ENCODE measurements around the gene TYK2.
"Not testable (repeated sequence)": the region's sequence is repeated elsewhere in the genome, so short reads cannot be mapped to it uniquely, and the experiment has no call there.

TYK2 gene

GRCh38 chr19:10368101-10368803 is 12.1 kb downstream of the TYK2 start:
- DNase-seq: no peak

GRCh38 chr19:10366950-10367512 is 13.3 kb downstream of the TYK2 start:
- not testable (repeated sequence) for DNase-seq

- DNase-seq: no peak
Measured at GRCh38 chr19:10365518-10365917, 14.9 kb downstream of the TYK2 start.

- DNase-seq: peak in 1 of 2 donors; percentile 24
Measured at GRCh38 chr19:10364644-10365043, 15.7 kb downstream of the TYK2 start.

GRCh38 chr19:10363789-10364281 is 16.5 kb downstream of the TYK2 start:
- DNase-seq: no peak

GRCh38 chr19:10362259-10362658 is 18.1 kb downstream of the TYK2 start:
- DNase-seq: no peak

GRCh38 chr19:10361569-10362011 is 18.8 kb downstream of the TYK2 start:
- DNase-seq: no peak

- DNase-seq: no peak
Measured at GRCh38 chr19:10356431-10356830, 23.9 kb downstream of the TYK2 start.

- DNase-seq: no peak
Measured at GRCh38 chr19:10353793-10354391, 26.5 kb downstream of the TYK2 start.

- no peak for DNase-seq
Measured at GRCh38 chr19:10352764-10353671, 27.4 kb downstream of the TYK2 start.

GRCh38 chr19:10346509-10346908 is 33.9 kb downstream of the TYK2 start:
- peak in 1 of 2 donors; percentile 16 for DNase-seq

- no peak for DNase-seq
Measured at GRCh38 chr19:10344780-10345179, 35.6 kb downstream of the TYK2 start.

- DNase-seq: no peak
Measured at GRCh38 chr19:10343495-10343894, 36.9 kb downstream of the TYK2 start.

- DNase-seq: no peak
Measured at GRCh38 chr19:10339977-10340376, 40.4 kb downstream of the TYK2 start.

- DNase-seq: no peak
Measured at GRCh38 chr19:10339380-10339960, 40.9 kb downstream of the TYK2 start, which contains the start of gene ICAM3. ICAM3 (minus strand) TSS chr19:10339624; CDS start chr19:10339614, 10 bp downstream.

- no peak for DNase-seq
Measured at GRCh38 chr19:10338940-10339339, 41.4 kb downstream of the TYK2 start.

GRCh38 chr19:10336725-10337124 is 43.6 kb downstream of the TYK2 start:
- not testable (repeated sequence) for DNase-seq

GRCh38 chr19:10335352-10335985 is 44.9 kb downstream of the TYK2 start:
- DNase-seq: no peak

GRCh38 chr19:10334588-10335351 is 45.6 kb downstream of the TYK2 start:
- peak; percentile 34 to 43 for DNase-seq

GRCh38 chr19:10333758-10334587 is 46.4 kb downstream of the TYK2 start:
- DNase-seq: no peak

Measured in hippocampal formation (tissue), 2 donors.